TTC549 (cell line): Measurements from ENCODE around the gene SENP6.
"Not testable (repeated sequence)": the region's sequence is repeated elsewhere in the genome, so short reads cannot be mapped to it uniquely, and the experiment has no call there.

Source experiments
- FAIRE-seq: peaks from 2 replicates; lab custom pipeline; 2012; peaks lifted over from hg19 to GRCh38; lab: Jason Lieb, UNC

Gene SENP6

GRCh38 chr6:75657327-75657726, 55.6 kb downstream of the SENP6 start:
- no peak for FAIRE-seq

- no peak for FAIRE-seq
Measured at GRCh38 chr6:75666592-75666991, 64.9 kb downstream of the SENP6 start.

GRCh38 chr6:75673884-75674283, 72.2 kb downstream of the SENP6 start:
- FAIRE-seq: no peak

GRCh38 chr6:75676377-75676776, 74.7 kb downstream of the SENP6 start:
- FAIRE-seq: no peak

- not testable (repeated sequence) for FAIRE-seq
Measured at GRCh38 chr6:75682548-75682947, 80.9 kb downstream of the SENP6 start.

- not testable (repeated sequence) for FAIRE-seq
Measured at GRCh38 chr6:75683005-75683404, 81.3 kb downstream of the SENP6 start.

GRCh38 chr6:75687535-75687934, 85.9 kb downstream of the SENP6 start:
- not testable (repeated sequence) for FAIRE-seq

- not testable (repeated sequence) for FAIRE-seq
Measured at GRCh38 chr6:75687937-75688336, 86.3 kb downstream of the SENP6 start.

- no peak for FAIRE-seq
Measured at GRCh38 chr6:75689576-75689975, 87.9 kb downstream of the SENP6 start.

GRCh38 chr6:75691012-75691411, 89.3 kb downstream of the SENP6 start:
- FAIRE-seq: no peak

GRCh38 chr6:75693534-75693933, 91.9 kb downstream of the SENP6 start:
- FAIRE-seq: no peak

- no peak for FAIRE-seq
Measured at GRCh38 chr6:75694406-75694805, 92.7 kb downstream of the SENP6 start.

GRCh38 chr6:75708334-75708733, 106.7 kb downstream of the SENP6 start:
- not testable (repeated sequence) for FAIRE-seq

GRCh38 chr6:75711173-75711572, 109.5 kb downstream of the SENP6 start:
- FAIRE-seq: no peak

GRCh38 chr6:75719133-75719532, 117.5 kb downstream of the SENP6 start:
- FAIRE-seq: no peak

- FAIRE-seq: no peak
Measured at GRCh38 chr6:75723382-75723781, 121.7 kb downstream of the SENP6 start.

GRCh38 chr6:75727206-75727605, 125.5 kb downstream of the SENP6 start:
- no peak for FAIRE-seq

GRCh38 chr6:75731029-75731428, 129.3 kb downstream of the SENP6 start:
- not testable (repeated sequence) for FAIRE-seq

GRCh38 chr6:75735491-75736186, 134.0 kb downstream of the SENP6 start:
- FAIRE-seq: no peak

- no peak for FAIRE-seq
Measured at GRCh38 chr6:75743971-75744370, 142.3 kb downstream of the SENP6 start.

- no peak for FAIRE-seq
Measured at GRCh38 chr6:75745404-75745803, 143.7 kb downstream of the SENP6 start.

GRCh38 chr6:75746221-75746620, 144.5 kb downstream of the SENP6 start:
- no peak for FAIRE-seq

- FAIRE-seq: no peak
Measured at GRCh38 chr6:75747152-75747992, 145.7 kb downstream of the SENP6 start.
